Measurements from ENCODE around the gene KCNMA1.

DNA sequence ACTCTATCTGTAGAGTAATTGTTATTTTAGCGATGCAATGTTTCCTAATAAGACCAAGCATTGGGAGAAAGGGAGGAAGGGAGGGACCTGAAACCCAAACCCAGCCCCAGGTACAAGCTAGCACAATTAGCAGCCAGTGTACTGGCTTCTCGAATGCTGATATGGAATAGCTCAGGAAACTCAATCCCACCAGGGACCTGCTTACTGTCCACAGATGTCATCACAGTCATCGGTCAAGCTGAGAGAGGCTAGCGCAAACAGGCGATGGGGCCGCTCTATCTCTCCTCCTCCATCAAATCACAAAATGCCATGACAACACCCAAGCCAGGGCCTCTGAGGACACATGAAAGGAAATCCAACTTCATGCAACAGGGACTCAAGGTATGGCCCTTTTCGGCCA is 192.1 kb downstream of the KCNMA1 start:
- TF ChIP-seq POLR2A (IDR thresholded peaks at IDR 0.05; ENCODE audit: low read depth) (no peak), POLR2AphosphoS5 (IDR thresholded peaks at IDR 0.05) (no peak)
- TF ChIP-seq, protein P1, sequence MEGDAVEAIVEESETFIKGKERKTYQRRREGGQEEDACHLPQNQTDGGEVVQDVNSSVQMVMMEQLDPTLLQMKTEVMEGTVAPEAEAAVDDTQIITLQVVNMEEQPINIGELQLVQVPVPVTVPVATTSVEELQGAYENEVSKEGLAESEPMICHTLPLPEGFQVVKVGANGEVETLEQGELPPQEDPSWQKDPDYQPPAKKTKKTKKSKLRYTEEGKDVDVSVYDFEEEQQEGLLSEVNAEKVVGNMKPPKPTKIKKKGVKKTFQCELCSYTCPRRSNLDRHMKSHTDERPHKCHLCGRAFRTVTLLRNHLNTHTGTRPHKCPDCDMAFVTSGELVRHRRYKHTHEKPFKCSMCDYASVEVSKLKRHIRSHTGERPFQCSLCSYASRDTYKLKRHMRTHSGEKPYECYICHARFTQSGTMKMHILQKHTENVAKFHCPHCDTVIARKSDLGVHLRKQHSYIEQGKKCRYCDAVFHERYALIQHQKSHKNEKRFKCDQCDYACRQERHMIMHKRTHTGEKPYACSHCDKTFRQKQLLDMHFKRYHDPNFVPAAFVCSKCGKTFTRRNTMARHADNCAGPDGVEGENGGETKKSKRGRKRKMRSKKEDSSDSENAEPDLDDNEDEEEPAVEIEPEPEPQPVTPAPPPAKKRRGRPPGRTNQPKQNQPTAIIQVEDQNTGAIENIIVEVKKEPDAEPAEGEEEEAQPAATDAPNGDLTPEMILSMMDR (IDR thresholded peaks at IDR 0.05) = no peak
